ENCODE measurements around the gene CSNK1G1.
"Not testable (repeated sequence)": the region's sequence is repeated elsewhere in the genome, so short reads cannot be mapped to it uniquely, and the experiment has no call there.

The CSNK1G1 gene

DNA sequence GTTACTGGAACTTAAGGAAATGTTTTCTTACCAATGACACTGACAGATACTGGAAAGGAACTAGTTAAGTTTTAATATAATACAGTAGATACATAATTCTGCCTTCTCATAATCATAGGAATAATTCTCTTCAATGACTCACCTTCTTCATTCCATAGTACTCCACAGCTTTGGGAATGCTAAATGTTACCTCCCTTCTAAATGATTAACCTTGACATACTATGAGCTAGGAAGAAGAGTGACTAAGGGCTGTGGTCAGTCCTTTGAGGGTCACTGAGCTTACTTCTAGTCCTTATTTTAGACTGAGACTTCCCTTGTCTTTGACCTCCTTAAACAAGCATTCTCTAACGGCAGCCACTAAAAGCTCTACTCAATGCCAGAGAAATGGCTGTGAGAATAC is 123.6 kb downstream of the CSNK1G1 start:
- Histone ChIP-seq H3K9ac (ENCODE audit: low read depth, low read length) (no peak overlapping the region), H3K4me3 (ENCODE audit: low read depth, low read length) (no peak overlapping the region), H3K4me1 (ENCODE audit: control insufficient read depth, insufficient read depth, low read length) (no peaks in the 10 kb centered on the region), H3K36me3 (ENCODE audit: control insufficient read depth, insufficient read depth, low read length) (no peaks in the 10 kb centered on the region), H3K9me3 (ENCODE audit: control insufficient read depth, insufficient read depth, low read length) (no peaks in the 10 kb centered on the region), H3K27me3 (ENCODE audit: control insufficient read depth, insufficient read depth, low read length) (no peaks in the 10 kb centered on the region)

DNA sequence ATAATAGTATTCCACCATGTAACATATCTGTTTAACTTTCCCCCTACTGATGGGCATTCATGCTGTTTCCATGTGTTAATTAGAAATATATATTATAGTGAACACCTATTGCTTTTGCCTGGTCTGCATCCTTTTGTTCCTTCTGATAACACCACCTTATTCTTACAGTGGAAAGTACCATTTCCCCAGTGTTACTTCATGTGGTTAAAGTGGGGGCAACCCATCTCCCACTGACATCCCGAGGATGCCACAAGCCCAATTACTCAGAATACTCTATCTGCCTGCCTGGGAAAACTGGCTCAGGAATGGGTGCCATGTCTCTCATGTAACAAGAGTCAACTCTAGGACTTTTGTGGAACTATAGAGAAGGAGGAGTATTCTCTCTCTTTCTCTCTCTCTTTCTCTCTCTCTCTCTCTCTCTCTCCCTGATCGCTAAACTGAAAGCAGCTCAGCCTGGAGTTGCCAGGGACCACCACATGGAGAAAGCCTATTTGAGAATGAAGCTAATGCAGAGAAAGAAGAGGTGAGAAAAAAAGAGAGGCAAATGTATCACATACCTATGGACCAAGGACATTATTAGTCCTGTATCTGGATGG is 126.7 kb downstream of the CSNK1G1 start:
- Histone ChIP-seq H3K4me1 (ENCODE audit: control insufficient read depth, insufficient read depth, low read length) (no peaks in the 10 kb centered on the region), H3K36me3 (ENCODE audit: control insufficient read depth, insufficient read depth, low read length) (no peaks in the 10 kb centered on the region), H3K4me3 (ENCODE audit: low read depth, low read length) (no peak overlapping the region), H3K9ac (ENCODE audit: low read depth, low read length) (no peak overlapping the region), H3K27me3 (ENCODE audit: control insufficient read depth, insufficient read depth, low read length) (no peaks in the 10 kb centered on the region), H3K9me3 (ENCODE audit: control insufficient read depth, insufficient read depth, low read length) (no peaks in the 10 kb centered on the region)

DNA sequence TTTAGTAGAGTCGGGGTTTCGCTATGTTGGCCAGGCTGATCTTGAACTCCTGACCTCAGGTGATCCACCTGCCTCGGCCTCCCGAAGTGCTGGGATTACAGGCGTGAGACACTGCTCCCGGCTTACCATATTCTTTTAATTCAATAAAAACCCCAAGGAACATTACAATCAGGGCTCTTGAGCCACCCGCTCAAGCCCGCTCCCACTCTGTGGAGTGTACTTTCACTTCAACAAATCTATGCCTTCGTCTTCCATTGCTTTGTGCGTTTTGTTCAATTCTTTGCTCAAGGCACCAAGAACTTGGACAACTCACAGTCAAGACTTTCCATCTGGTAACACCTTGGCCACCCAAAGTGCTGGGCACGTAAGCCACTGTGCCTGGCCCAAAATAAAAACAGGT is 130.2 kb downstream of the CSNK1G1 start:
- Histone ChIP-seq H3K9me3 (ENCODE audit: control insufficient read depth, insufficient read depth, low read length) (no peaks in the 10 kb centered on the region), H3K4me3 (ENCODE audit: low read depth, low read length) (no peak overlapping the region), H3K9ac (ENCODE audit: low read depth, low read length) (no peak overlapping the region), H3K4me1 (ENCODE audit: control insufficient read depth, insufficient read depth, low read length) (no peaks in the 10 kb centered on the region), H3K36me3 (ENCODE audit: control insufficient read depth, insufficient read depth, low read length) (no peaks in the 10 kb centered on the region), H3K27me3 (ENCODE audit: control insufficient read depth, insufficient read depth, low read length) (no peaks in the 10 kb centered on the region)

DNA sequence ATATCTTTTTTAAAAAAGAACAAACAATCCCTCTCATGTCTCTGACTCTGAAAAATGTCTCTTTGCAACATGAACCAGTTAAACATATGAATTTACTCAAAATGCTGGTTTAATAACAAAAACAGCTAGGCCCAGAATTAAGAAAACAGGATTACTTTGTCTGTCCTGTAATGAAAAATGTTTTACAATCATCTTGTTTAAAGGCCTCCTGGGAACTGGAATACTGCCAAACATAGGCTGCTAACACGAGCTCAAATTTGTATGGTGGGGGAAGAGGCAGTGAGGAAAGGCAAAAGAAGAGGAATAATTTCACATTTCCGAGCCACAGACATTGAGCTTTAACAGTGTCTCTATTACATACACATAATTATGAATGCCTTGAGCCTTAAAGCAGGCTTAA is 131.5 kb downstream of the CSNK1G1 start:
- H3K36me3 ChIP-seq (ENCODE audit: control insufficient read depth, insufficient read depth, low read length) = no peaks in the 10 kb centered on the region

DNA sequence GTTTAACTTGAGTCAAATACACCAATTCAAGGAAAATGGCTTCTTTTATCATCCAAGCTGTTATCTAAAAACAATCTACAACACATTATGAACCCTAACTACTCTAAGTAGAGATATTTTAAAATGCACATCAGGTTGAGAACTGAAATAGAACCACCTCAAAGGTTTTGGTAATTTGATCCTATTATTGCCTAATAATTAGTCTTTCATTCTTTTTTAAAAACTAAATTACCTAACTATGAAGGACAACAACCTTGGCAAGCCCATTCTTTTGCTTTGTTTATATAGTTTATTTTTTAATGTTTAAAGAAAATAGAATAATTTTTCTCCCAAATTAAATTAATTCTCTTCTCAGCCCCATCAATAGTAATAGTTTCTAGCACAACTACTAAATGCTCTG is 132.1 kb downstream of the CSNK1G1 start:
- Histone ChIP-seq H3K9me3 (ENCODE audit: control insufficient read depth, insufficient read depth, low read length) (no peaks in the 10 kb centered on the region), H3K4me3 (ENCODE audit: low read depth, low read length) (no peak overlapping the region), H3K9ac (ENCODE audit: low read depth, low read length) (no peak overlapping the region), H3K36me3 (ENCODE audit: control insufficient read depth, insufficient read depth, low read length) (no peaks in the 10 kb centered on the region), H3K4me1 (ENCODE audit: control insufficient read depth, insufficient read depth, low read length) (no peaks in the 10 kb centered on the region), H3K27me3 (ENCODE audit: control insufficient read depth, insufficient read depth, low read length) (no peaks in the 10 kb centered on the region)

More for the DNA sequence above, 131.5 kb downstream of the CSNK1G1 start:
- no peak overlapping the region for H3K9ac ChIP-seq (ENCODE audit: low read depth, low read length)
- H3K4me3 ChIP-seq (ENCODE audit: low read depth, low read length) = no peak overlapping the region
- H3K27me3 ChIP-seq (ENCODE audit: control insufficient read depth, insufficient read depth, low read length) = no peaks in the 10 kb centered on the region
- no peaks in the 10 kb centered on the region for H3K9me3 ChIP-seq (ENCODE audit: control insufficient read depth, insufficient read depth, low read length)
- H3K4me1 ChIP-seq (ENCODE audit: control insufficient read depth, insufficient read depth, low read length) = no peaks in the 10 kb centered on the region

DNA sequence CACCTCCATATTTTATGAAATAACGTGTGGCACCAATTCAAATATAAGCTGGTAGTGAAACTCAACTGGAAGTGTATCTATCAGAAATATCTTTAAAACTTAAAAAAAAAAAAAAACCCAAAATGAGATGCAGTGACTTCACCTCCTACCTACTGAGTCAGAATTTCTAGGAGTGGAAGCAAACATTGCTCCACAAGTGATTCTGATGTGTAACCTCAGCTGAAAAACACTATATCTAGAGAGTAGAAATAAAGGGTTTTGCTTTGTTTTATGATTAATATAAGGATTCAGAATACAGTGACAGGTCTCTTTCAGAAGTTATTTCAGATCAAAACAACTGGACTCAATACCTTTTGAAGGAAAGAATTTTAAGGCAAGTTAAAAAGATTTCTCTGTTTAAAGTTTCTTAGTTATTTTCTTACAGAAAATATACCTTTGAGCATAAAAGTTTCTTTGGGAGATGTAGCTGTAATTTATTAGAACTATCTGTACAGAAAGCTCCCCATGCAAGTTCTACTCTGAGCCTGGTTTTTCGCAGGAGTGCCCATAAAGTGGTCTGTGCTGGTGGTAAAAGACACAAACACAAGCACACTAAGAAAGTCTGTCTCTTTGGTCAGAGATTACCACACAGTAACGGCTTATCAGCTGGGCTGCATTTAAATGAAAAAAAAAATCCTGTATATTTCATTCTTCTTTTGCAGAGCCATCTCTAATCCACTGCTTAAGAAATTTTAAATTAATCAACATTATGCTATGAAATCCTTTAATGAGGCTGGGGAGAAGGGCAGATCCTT is 133.2 kb downstream of the CSNK1G1 start:
- Histone ChIP-seq H3K4me1 (ENCODE audit: control insufficient read depth, insufficient read depth, low read length) (no peaks in the 10 kb centered on the region), H3K27me3 (ENCODE audit: control insufficient read depth, insufficient read depth, low read length) (no peaks in the 10 kb centered on the region), H3K36me3 (ENCODE audit: control insufficient read depth, insufficient read depth, low read length) (no peaks in the 10 kb centered on the region), H3K4me3 (ENCODE audit: low read depth, low read length) (no peak overlapping the region), H3K9ac (ENCODE audit: low read depth, low read length) (no peak overlapping the region), H3K9me3 (ENCODE audit: control insufficient read depth, insufficient read depth, low read length) (no peaks in the 10 kb centered on the region)

DNA sequence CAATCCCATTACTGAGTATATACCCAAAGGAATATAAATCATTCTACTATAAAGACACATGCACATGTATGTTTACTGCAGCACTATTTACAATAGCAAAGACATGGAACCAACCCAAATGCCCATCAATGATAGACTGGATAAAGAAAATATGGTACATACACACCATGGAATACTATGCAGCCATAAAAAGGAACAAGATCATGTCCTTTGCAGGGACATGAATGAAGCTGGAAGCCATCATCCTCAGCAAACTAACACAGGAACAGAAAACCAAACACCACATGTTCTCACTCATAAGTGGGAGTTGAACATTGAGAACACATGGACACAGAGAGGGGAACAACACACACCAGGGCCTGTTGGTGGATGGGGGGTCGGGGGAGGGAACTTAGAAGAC is 134.1 kb downstream of the CSNK1G1 start:
- H3K9me3 ChIP-seq (ENCODE audit: control insufficient read depth, insufficient read depth, low read length); H3K4me1 ChIP-seq (ENCODE audit: control insufficient read depth, insufficient read depth, low read length); H3K4me3 ChIP-seq (ENCODE audit: low read depth, low read length); H3K9ac ChIP-seq (ENCODE audit: low read depth, low read length); H3K36me3 ChIP-seq (ENCODE audit: control insufficient read depth, insufficient read depth, low read length); H3K27me3 ChIP-seq (ENCODE audit: control insufficient read depth, insufficient read depth, low read length): not testable (repeated sequence)

DNA sequence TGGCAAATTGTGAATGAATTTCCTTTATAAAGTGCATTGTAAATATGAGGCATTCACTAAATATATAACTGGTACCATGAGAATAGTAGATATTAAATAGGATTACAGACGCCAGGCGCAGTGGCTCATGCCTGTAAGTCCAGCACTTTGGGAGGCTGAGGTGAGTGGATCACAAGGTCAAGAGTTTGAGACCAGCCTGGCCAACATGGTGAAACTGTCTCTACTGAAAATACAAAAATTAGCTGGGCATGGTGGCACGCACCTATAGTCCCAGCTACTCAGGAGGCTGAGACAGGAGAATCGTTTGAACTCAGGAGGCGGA is 138.6 kb downstream of the CSNK1G1 start:
- H3K9me3 ChIP-seq (ENCODE audit: control insufficient read depth, insufficient read depth, low read length); H3K27me3 ChIP-seq (ENCODE audit: control insufficient read depth, insufficient read depth, low read length); H3K9ac ChIP-seq (ENCODE audit: low read depth, low read length); H3K36me3 ChIP-seq (ENCODE audit: control insufficient read depth, insufficient read depth, low read length); H3K4me1 ChIP-seq (ENCODE audit: control insufficient read depth, insufficient read depth, low read length); H3K4me3 ChIP-seq (ENCODE audit: low read depth, low read length): not testable (repeated sequence)

DNA sequence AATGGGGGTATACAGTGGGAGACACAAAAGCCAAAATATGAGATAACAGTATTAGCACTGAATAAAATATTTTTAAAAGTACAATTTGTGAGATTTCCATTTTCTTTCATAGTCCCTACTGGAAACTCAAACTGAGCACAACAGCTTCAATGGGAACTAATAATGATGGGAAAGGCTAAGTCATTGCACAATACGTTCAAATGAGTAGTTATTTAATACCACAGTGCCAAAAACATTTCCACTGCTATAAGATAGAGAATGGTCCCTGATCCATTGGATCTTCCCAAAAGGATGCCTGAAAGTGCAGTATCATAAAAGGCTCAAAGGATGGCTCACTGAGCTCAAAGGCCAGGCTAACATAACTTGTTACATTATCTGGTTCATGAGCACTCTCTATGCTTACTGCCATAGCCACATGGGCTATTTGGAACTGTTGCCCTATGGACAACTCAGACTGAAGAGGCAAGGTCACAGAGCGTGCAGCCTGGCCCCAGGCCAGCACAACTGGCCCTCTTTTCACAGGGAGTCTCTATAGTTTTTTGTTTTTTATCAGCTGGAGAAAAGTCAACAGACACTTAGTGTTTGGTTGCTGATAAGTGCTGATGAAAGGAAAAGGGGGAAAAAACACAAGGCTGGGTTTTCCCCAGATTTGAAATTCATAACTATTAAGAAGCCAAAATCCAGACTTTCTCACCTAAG is 139.1 kb downstream of the CSNK1G1 start:
- Histone ChIP-seq H3K4me3 (ENCODE audit: low read depth, low read length) (no peak overlapping the region), H3K27me3 (ENCODE audit: control insufficient read depth, insufficient read depth, low read length) (no peaks in the 10 kb centered on the region), H3K36me3 (ENCODE audit: control insufficient read depth, insufficient read depth, low read length) (no peaks in the 10 kb centered on the region), H3K9ac (ENCODE audit: low read depth, low read length) (no peak overlapping the region), H3K4me1 (ENCODE audit: control insufficient read depth, insufficient read depth, low read length) (no peaks in the 10 kb centered on the region), H3K9me3 (ENCODE audit: control insufficient read depth, insufficient read depth, low read length) (no peaks in the 10 kb centered on the region)

DNA sequence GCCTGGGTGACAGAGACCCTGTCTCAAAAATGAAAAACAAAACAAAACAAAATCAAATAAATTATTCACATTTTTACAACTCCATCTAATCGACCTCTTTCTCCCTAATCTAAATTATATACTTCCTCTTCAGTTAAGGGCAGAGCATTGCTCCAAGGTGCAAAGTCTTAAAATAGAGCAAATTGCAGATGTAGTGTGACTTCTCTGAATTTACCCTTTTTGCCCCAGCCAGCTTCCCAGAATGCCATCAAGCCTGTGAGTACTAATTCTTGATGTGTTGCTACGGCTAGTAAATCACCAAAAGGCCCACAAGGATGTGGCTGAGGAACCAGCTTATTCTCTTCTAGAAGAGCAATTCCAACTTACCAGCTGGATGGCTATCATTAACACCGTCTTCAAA is 139.8 kb downstream of the CSNK1G1 start:
- Histone ChIP-seq H3K4me1 (ENCODE audit: control insufficient read depth, insufficient read depth, low read length) (no peaks in the 10 kb centered on the region), H3K27me3 (ENCODE audit: control insufficient read depth, insufficient read depth, low read length) (no peaks in the 10 kb centered on the region), H3K9me3 (ENCODE audit: control insufficient read depth, insufficient read depth, low read length) (no peaks in the 10 kb centered on the region), H3K4me3 (ENCODE audit: low read depth, low read length) (no peak overlapping the region), H3K9ac (ENCODE audit: low read depth, low read length) (no peak overlapping the region), H3K36me3 (ENCODE audit: control insufficient read depth, insufficient read depth, low read length) (no peaks in the 10 kb centered on the region)

DNA sequence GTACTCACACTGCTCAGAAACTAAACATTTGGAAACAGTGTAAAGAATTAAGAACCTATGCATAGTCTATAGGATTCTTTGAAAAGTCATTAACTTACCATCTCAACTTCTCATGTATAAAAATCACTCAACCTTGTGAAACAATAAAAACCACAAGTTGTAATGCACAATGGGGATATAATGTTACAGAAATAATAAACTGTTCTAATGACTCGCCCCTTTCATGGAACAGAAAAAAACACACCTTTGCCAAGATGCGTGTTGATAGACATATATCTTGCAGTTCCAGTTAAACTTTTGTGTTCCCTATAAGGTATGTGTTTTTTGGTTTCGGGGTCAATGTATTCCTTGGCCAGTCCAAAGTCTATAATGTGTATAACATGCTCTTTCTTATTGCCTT is 142.3 kb downstream of the CSNK1G1 start:
- Histone ChIP-seq H3K4me3 (ENCODE audit: low read depth, low read length) (no peak overlapping the region), H3K27me3 (ENCODE audit: control insufficient read depth, insufficient read depth, low read length) (no peaks in the 10 kb centered on the region), H3K4me1 (ENCODE audit: control insufficient read depth, insufficient read depth, low read length) (no peaks in the 10 kb centered on the region), H3K9me3 (ENCODE audit: control insufficient read depth, insufficient read depth, low read length) (no peaks in the 10 kb centered on the region), H3K36me3 (ENCODE audit: control insufficient read depth, insufficient read depth, low read length) (no peaks in the 10 kb centered on the region), H3K9ac (ENCODE audit: low read depth, low read length) (no peak overlapping the region)

DNA sequence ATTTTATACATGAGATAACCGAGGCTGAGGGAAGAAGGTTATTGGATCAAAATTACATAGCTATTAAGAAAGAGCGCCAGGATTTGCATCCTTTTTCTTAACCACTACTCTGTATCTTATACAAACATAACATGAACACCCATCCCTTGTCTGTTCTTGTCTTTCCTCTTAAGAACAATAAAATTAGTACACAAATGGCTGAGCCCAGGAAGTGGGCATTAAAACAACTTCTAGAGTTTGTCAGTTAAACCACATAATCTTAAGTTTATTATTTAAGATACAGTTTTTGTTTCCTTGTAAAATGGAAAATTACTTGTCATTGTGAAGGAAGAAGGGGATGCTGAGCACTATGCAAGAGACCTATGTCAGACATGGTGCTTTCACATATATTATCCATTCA is 144.3 kb downstream of the CSNK1G1 start:
- H3K9me3 ChIP-seq (ENCODE audit: control insufficient read depth, insufficient read depth, low read length) = no peaks in the 10 kb centered on the region
- no peaks in the 10 kb centered on the region for H3K36me3 ChIP-seq (ENCODE audit: control insufficient read depth, insufficient read depth, low read length)
- no peaks in the 10 kb centered on the region for H3K27me3 ChIP-seq (ENCODE audit: control insufficient read depth, insufficient read depth, low read length)
- no peak overlapping the region for H3K4me3 ChIP-seq (ENCODE audit: low read depth, low read length)
- H3K4me1 ChIP-seq (ENCODE audit: control insufficient read depth, insufficient read depth, low read length) = no peaks in the 10 kb centered on the region
- no peak overlapping the region for H3K9ac ChIP-seq (ENCODE audit: low read depth, low read length)
